Ureter (tissue), 1 donor: ENCODE results near the gene C3orf85. TPM values are rescaled to one million over a fixed set of nuclear protein-coding genes. Genes with fewer than 3 reads are reported as not detected.
"Not testable (repeated sequence)": the region's sequence is repeated elsewhere in the genome, so short reads cannot be mapped to it uniquely, and the experiment has no call there.

Experiments used
- DNase-seq: peaks from one replicate; pipeline ENCODE4 v3.0.0-alpha.2; 2020; ENCODE audit warnings: low spot score
- total RNA-seq: library from RNA; stranded (reverse); gene quantifications from one replicate; pipeline ENCODE4 v1.2.4, GENCODE V29; 2023
- donor health status: DM: yes; HTN: yes; CAD: no.

The C3orf85 gene, protein sequence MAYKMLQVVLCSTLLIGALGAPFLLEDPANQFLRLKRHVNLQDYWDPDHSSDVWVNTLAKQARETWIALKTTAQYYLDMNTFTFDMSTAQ
- total RNA-seq = not detected

DNA sequence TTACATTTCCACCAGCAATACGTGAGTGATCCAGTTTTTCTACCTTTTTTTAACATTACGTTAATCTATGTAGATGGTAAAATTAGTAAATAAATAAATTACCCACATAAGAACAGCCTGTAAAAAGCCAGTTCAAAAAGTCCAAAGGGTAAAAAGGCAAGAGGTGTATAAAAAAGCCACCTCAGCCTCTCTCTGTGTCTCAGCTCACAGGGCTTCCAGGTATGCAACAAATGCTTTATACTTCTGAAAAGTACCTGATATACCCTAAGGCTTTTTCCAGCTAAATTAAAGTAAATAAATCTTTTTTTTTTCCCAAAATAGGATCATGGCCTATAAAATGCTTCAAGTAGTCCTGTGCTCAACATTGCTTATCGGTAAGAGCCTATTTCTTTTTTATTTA is at the start of gene C3orf85:
Gene C3orf85 (plus strand): TSS at position 197 of the 400 bp plus-strand sequence. CDS start 129 bp downstream, at position 326.
- DNase-seq = no peak

DNA sequence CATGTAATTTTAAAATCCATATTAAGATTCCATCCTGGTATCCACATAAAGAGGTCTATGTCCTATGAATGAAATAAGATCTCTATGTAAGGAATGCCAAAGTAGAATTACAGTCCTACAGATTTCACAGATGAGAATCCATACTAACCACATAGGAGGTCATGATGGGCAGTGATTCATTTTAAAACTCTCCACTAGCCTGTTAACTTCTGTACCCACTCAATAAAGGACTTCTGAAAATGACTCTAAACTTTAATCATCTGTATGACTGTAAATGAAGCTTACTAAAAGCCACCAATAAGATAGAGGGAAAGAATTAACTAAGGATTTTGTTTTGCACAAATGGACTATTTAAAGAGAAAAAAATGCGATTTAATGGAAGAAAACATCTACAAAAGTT is 47.3 kb upstream of the C3orf85 start:
- no peak for DNase-seq

DNA sequence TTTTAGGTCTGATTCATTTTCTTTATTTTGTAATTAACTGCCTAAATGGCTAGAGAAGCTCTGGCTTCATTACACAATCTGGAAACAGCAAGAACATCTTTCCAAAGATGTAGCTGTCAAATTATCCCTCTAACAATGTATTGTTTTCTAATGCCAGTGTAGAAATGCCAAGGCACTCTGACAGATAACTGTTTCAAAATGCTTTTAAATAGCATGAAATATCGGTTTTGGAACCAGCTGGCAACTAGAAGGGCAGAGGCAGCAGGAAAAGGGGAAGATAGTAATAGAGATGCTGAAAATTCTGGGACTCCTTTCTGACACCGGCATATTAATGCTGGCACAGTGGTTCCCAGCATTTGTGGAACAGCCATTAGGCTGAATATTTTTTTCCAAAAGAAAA is 44.7 kb upstream of the C3orf85 start:
- no peak for DNase-seq

DNA sequence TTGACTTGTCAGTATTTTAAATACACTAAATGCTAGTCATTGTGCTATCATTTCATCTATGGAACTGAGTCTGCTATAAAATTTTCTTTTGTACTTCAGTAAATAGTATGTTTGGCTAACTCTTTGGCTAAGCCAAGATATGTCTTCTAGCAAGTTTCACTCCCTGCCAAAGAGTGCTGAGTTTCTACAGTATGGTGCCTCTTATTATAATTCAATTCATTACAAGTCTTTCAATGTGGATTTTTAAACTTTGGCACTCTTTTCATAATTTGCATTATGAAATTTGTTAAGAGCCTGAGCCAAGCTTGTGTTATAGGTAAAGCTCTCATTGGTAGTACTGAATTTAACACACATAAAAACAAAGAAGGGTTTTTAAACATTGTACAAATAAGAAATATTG is 43.0 kb upstream of the C3orf85 start:
- no peak for DNase-seq

DNA sequence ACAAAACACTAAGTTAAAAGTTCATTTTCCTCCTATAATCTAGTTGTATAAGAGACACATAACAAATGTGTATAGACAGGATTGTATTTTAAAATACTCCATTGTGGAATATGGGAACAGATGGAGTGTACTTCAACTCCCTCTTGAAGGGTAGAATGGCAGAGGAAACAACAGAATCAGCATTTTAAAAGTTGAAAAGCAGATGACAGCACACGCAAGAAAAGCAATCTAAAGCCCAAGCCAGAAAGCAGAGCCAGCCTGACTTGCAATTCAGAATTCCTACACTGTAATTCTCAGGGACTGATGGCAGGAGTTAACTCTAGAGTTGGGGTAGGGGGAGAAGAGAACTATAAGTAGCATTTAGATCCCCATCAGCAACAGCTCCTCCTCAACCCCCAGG is 41.4 kb upstream of the C3orf85 start:
- DNase-seq = no peak

DNA sequence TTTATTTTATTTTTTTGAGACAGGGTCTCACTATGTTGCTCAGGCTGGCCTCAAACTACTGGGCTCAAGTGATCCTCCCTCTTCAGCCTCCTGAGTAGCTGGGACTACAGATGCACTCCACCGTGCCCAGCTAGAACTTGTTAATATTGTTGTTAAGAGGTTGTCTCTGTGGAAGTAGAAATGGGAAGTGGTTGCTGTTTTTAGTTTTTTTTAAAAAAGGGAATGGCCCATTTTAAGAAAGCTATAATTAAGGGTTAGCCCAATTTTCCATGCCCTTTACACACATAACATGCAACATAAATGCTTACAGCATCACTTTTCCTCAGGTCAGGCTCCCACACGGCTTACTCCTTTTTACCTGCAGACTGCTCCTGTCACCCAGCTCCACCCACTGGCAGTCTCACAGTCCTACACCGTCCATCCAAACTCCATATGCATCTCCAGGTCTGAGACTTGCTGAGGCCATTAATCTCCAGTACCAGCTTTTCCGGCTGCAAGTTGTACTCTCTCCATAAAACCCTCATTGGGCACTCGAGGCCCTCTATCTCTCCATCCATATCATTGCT is 38.4 kb upstream of the C3orf85 start:
- no peak for DNase-seq

DNA sequence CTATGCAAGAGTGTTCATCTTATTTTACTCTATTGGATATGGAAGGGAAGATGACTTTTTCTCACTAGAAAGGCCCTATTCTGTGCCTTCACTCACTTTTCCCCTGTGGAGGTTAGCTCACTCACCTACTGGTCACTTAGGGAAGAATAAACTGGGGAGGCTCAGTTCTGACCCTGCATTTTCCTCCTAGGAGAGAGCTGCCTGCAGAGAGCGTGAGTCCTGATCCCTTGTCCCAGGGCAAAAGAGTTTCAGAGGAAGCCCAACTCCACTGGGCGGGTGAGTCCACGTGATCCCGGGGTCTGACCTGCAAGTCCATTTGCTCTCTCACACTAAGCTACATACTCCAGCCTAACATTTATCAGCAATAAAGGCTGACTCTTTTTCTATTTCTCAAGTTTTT is 26.9 kb upstream of the C3orf85 start:
- DNase-seq = no peak

DNA sequence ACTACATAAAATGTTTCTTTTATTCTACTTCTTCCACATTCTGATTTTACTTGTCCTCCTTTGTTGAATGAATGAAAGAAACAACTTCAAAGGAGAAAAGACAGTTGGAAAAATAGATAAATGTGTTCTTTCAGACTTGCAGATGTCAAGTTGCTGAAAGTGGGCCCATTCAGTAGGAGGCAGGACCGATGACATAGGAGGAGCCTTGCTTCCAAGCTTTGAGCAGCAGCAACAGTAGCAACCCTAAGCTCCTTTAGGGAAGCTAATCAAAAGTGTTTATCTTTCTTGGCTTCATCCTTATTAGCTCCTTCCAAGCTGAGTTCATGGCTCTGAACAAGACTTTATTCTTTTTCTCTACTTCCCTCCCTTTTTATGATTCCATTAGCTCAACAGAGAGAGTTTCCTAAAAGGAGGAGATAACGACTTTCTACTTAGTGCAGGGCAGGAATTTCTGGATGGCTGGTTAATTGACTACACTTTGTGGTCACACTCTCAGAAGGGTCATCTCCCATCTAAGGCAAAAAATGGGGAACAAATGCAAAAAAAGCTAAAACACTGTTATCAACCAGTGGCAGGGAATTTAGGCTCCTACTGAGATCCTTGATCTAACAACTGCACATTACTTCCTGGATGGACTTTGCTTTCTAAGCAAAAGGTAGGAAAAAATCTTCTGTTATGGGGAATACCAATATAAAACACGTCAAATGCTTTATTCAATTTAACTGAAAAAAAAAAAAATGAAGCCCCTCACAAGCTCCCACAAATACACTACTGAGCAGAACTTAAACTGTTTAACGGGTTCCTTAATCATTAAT is 23.4 kb upstream of the C3orf85 start:
- no peak for DNase-seq

DNA sequence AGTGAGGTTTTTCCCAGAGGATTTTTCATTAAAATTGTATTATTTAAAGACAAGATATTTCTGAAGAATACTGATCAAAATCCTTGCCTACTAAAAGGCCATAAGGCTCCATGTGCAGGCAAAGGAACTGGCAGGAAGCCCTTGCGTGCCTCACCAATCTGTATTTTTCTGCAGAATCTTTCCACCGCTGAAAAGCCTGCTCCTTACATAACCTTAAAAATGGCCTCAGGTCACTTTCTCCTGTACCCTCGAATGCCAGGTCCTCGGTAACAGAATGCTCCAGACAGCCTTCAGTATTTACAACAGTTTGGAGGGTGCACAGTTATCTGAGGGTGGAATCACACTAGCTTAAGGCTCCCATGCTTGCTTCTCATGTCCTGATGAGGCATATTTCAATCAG is 21.8 kb upstream of the C3orf85 start:
- no peak for DNase-seq

DNA sequence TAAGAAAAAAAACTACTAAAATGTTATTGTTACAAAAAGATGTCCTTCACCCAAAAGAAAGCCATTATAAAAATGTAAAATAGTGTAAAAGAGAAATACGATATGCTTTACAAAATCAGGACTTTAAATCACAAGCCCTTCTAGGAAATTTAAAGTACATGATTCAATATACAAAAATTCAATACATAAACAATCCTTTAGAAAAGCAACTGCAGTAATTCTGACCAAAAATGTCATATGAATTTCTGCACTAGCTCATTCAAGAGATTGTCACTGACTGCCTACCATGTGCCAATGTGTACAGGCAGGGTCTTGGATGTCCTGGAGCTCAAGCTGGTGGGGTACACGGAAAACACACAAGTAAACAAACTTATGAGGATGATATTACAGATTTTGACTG is 21.1 kb upstream of the C3orf85 start:
- no peak for DNase-seq

DNA sequence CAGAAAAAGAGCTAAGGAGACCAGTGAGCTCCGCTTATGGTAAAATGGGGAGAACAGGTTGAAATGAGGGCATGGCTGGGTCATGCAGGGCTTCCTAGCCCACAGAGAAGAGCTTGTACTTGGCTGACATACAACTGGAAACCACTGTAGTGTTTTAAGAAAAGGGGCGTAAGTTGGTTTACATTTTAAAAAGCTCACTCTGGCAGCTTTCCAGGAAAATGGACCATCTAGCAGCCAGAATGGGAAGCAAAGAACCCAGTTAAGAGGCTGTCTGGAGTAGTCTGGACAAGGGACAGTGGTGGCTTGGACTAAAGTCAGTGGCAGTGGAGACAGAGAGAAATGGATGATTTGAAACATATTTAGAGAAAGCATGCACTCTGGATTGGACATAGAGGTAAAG is 20.5 kb upstream of the C3orf85 start:
- no peak for DNase-seq

DNA sequence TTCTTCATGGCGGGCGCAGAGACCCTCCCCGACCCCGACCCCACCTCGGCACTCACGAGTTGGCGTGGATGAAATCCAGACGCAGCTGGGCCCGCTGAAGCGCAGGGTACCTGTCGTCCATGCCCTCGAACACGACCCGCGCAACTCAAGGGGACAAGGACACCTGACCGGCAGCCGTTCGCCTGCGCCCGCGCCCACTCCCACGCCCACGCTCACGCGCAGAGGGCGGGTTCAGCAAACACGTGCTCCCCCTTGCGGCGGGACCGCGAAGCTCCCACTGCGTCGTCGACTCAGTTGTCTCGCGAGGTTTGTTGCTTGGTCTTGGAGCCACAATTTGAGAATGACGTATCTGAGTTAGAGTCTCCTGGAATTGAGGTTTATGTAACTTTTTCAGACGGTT is 18.6 kb upstream of the C3orf85 start, which contains the start of gene MORC1:
Gene MORC1 (minus strand): TSS at position 196 of the 400 bp plus-strand sequence. CDS start 75 bp downstream, at position 121.
- no peak for DNase-seq

DNA sequence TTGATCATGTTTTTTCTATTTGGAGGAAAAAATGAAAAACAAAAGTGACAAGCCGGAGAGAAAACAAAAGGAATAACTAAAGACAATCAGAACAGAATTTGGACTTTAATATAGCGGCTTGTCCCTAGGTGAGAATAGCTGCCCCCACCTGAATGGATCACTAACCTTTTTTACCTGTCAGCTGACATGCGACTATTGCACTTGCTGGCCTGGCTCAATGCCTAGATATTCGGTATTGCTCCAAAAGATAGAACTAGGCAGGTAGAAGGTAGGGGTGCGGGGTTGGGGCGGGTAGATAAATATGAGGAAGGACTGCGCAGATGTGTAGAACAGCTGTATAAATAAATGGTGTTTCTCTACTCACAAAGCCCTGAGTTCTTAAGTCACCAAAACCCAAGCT is 17.9 kb upstream of the C3orf85 start:
- no peak for DNase-seq

DNA sequence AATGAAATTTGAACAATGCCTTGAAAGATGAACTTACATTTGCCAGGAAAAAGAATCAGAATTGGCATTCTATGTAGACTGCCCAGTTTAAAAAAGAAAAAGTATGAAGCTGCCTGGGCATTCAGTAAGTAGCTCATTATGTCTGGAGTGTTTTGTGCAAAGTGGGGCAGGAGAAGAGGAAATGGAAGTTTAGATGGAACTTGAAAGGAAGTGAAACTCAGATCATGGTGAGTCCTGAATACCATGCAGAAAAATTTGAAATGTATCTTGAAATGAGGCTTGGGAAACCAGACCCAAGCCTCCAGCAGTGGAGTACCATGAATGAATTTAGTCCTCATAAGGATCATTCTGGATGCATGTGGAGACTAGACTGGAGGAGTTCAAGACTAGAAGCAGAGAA is 13.8 kb upstream of the C3orf85 start:
- no peak for DNase-seq

DNA sequence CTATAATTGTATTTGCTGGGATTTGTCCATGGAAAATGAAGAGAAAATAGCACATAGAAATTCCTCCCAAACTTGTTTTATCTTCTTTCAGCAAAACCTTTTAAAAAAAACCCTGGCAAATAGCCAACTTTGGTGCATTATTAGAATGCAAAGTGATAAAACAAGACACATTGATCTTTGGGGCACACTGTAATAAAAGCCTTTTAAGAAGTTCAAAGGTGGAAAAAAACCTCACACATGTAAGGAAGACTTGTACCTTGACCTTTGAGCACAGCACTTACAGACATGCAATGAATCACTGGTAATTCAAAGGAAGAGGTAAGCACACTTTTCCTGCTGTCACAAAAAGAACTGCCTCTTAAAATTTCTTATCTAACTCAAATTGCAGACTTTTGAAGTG is 10.6 kb upstream of the C3orf85 start:
- no peak for DNase-seq

DNA sequence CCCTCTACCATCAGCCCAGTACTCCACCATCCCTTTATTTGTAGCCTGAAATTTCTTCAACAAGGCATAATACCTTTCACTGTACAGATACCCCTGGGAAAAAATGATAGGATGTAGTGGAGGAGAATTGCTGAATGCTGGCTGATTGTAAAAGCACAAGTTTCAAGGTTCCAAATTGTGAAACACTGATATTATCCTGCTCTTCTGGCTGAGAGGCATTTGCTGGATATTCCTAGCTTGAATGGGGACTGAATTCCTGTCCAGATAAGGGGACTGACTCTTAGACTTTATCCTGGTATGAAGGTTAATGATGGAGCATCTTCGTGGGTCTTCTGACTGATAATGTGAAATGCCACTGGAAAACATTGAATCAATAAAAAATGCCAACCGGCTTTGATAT is 9.0 kb upstream of the C3orf85 start:
- no peak for DNase-seq

DNA sequence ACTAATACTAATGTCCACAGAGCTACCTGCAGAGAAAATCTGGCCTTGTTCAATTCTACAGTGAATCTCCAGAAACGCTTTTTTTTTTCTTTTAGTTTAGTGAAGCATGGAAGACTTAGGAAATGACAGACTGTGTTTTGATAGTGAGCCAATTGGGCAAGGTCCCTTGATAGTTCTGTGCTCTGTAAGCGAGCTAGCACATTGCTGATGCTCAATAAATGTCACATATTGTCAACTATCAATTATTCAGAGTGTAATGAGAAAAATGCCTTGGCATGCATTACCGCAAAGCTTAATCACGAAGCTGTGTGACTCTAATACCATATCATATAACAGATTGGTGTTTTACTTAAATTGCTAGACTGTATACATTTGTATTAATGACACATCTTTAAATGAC is 5.2 kb upstream of the C3orf85 start:
- DNase-seq = no peak

DNA sequence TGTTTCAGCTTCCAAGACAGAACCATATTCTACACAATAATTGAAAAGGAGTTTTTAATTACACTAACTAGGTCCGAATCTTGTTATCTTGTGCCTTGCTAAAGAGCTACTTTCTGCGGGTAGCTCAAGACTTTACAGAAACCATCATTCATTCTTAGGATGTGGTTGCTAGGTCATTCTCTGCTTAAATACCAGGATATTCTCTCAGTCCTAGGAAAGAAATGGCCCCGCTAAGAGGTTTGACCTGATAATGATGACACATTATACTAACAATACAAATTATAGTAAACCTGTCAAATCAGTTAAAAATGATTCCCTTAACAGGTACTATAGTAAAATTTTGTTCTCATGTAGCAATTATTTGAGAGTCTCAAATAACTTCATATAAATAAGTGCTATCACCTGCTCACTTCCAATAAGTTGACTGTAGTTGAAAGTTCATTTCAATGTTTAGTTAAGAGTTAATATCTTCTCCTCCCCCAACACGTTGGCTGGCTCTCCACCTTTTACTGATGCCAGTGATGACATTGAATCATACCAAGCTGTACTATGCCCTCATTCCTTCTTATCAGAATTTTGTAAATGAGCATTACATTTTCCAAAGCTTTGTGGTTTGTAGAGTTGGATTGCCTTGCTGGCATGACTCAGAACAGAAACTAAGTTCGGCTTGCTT is 3.6 kb upstream of the C3orf85 start:
- no peak for DNase-seq

DNA sequence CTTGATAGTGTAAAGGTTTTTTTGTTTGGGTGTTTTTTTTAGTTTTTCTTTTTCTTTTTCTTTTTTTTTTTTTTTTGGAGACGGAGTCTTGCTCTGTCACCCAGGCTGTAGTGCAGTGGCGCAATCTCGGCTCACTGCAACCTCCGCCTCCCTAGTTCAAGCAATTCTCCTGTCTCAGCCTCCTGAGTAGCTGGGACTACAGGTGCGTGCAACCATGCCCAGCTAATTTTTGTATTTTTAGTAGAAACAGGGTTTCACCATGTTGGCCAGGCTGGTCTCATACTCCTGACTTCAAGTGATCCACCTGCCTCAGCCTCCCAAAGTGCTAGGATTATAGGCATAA is 3.1 kb upstream of the C3orf85 start:
- not testable (repeated sequence) for DNase-seq

DNA sequence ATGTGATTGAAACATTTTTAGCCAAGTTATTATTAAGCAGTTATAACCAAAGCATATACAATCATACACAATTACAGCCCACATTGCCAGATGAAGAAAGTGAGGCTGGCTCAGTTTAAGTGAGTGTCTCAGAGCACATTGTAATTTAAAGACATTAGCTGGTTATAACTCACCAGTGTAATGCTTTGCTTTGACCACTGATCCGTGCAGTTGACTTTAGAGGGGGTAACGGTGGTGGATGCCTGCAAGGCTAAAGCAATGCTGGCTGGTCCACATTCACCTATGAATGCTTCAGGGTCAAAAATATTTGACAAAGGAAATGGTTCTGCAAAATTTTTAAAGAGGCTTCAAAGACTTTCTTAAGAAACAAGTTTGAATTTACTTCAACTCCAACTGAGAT is 1.2 kb downstream of the C3orf85 start:
- DNase-seq = no peak

DNA sequence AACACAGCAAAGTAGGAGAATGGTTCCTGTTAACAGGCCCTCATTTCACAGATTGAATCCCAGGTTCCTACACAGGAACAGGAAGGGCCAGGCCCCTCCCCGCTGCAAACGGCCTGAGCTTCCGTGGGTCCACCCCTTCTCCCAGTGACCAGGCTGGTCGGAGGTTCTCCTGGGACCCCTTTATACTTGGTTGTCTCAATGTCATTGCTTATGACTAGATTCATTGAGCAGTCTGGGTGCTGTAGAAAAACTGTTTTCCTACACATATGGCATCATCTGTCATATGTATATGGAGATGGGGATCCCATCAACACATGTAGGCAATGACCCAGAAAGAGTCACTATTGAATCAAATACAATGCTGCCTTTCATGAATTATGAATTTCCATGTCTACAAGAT is 3.8 kb downstream of the C3orf85 start:
- DNase-seq = no peak

DNA sequence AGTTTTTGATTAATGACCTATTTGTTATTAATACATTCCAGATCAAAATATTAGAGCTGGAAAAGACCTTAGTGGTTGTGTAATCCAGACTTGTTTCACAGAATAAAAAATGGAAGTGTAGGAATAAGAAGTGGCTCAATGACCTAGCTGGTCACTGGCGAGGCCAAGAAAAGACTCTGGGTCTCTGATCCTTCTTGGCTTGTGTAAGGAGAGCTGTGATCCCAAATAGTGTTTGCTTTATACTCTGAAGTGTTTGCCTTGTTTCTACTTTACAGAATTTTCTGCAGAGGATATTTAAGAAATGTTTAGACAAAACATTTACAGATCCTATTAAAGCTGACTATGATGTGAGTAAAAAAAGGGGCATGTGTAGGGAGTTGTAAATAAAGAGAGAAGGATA is 7.1 kb downstream of the C3orf85 start:
- no peak for DNase-seq

DNA sequence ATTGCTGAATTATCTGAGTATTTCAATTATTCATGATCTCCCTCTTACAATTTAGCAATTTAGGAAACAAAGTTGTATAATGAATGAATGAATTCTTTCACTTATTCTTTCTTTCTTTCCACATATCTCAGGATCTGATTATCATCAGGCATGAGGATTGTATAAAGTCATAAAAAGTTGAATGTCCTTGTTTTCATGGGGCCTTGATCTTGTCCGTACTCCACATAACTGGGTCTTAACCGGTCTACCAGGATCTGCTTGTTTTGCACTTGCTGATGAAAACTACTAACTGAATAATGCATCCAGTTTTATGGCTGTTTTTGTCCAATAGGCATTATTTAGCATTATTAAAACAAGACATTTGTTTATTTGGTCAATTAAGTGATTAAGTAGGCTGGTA is 12.6 kb downstream of the C3orf85 start:
- no peak for DNase-seq
